NCI-H345 treated with DMSO at 0.1 percent for 48 hours (cell line): Measurements from ENCODE around the gene ZDHHC21.
A peak's percentile ranks its signal among the peaks of the same experiment; 100 is the strongest.

Source experiments
- DNase-seq: peaks from one replicate; lab custom pipeline; 2025; ENCODE audit not compliant: unreplicated experiment; lab: John Stamatoyannopoulos, UW

The ZDHHC21 gene, protein sequence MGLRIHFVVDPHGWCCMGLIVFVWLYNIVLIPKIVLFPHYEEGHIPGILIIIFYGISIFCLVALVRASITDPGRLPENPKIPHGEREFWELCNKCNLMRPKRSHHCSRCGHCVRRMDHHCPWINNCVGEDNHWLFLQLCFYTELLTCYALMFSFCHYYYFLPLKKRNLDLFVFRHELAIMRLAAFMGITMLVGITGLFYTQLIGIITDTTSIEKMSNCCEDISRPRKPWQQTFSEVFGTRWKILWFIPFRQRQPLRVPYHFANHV

GRCh38 chr9:14693251-14693861, at the start of gene ZDHHC21:
TSS of gene ZDHHC21 (minus strand) at chr9:14693432. CDS start at chr9:14674340, 19,092 bp downstream.
- DNase-seq, result peak; percentile 51

- no peak for DNase-seq
Observed at GRCh38 chr9:14741369-14741768, 48.1 kb upstream of the ZDHHC21 start.

GRCh38 chr9:14733133-14733532, 39.9 kb upstream of the ZDHHC21 start:
- DNase-seq, result no peak

GRCh38 chr9:14731294-14731981, 38.2 kb upstream of the ZDHHC21 start:
- DNase-seq, result no peak

DNA sequence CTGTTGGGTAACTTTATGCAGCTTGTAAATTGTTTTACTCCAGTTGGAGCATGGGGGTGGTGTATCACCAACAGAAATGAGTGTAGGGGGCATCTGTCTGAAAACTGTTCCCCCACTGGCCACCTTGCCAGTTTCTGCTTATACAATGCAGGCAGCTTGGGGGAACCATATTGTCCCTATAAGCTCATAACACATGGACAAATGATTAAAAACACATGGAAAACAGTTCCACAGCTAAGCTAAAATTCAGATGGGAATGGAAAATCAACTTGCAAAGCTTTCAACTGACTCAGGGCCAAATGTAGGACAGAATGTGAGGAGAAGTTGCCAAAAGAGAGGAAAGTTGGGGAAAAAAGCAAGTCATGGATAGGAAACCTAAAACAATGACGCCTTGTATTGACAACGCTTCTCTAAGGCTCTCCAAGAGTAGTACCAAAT, 37.2 kb upstream of the ZDHHC21 start:
- DNase-seq, result no peak

GRCh38 chr9:14723301-14723700, 30.1 kb upstream of the ZDHHC21 start:
- no peak for DNase-seq

- DNase-seq, result peak; percentile 57
Observed at GRCh38 chr9:14722391-14723035, 29.3 kb upstream of the ZDHHC21 start, which contains the start of gene CER1. TSS of gene CER1 (minus strand) at chr9:14722733. CDS start at chr9:14722672, 61 bp downstream.

DNA sequence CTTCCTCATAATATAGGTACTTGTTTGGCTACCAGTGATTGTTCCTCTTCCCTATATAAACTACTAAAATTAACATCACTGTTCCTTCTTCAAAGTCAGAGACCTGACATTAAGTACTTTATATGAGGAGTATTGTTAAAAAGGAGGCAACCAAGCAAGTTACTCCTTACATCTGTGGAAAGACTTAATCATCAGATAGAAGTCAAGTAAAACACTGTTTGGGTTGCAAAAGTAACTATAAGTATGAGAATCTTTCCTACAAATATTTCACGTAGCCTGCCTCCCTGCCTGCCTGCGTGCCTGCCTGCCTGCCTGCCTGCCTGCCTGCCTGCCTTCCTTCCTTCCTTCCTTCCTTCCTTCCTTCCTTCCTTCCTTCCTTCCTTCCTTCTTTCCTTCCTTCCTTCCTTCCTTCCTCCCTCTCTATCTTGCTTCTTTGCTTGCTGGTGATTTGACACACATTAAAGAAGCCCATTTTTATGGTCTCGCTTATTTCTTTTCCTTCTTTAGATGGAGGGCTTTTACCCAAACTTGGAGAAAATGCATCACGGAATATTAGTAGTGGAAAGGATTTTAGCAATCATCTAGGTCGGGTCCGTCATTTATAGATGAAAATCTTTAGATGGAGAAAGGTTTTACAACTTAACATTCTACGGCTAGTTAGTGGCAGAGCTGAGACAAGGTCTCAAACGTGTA, 26.1 kb upstream of the ZDHHC21 start:
- no peak for DNase-seq

DNA sequence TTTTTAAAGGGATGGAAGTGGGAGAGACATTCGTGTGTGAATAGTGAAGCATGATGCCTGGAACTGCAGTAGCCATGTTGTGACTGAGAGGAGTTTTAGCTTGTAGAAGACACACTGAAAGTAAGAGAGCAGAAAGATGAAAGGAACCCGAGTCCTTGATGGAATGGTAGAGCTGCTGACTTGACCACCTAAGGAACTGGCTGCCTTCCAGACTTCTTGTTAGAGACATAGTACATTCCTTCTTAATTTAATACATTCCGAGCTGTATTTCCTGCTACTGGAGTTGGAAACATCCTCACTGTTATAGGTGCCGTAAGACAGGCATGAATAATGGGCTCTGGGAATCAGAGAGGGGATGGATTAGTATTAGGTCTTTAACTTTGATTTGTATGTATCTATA, 21.9 kb upstream of the ZDHHC21 start:
- DNase-seq, result no peak

DNA sequence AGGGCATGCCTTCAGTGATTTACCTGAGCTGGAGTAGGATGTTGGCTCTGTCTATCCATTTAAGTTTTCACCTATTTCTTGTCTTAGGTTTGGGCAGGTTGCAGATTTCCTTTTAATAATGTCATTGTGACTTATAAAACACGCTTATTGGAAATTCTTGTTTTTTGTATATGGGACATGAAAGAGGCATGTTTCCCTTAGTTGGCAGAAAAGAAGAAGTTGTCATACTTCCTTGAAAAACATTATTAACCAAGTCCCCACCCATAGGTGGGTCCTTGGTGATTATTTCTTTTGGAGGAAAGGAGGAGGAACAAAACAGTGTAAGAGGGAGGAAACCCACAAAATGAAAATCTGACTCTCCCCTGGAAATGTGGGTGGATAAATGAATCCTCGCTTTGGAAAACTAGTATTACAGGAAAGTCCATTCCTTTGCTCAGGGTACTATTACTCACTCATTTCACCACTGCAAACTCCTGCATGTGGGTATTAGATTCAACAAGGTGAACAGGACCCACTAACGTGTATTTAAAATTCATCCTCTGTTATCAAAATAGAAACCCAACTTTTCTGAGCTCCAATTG, 20.0 kb upstream of the ZDHHC21 start:
- no peak for DNase-seq

DNA sequence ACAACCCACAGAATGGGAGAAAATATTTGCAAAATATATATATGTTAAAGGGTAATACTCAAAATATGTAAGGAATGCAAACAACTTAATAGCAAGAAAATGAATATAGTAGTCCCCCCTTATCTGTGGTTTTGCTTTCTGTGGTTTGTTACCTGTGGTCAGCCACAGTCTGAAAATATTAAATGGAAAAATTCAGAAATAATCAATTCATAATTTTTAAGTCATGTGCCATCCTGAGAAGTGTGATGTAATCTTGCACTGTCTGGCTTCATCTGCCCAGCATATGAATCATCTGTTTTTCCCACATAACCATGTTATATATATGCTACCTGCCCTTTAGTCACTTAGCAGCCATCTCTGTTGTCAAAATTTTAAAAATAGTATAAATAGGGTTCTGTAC, 17.6 kb upstream of the ZDHHC21 start:
- DNase-seq, result no peak

GRCh38 chr9:14706530-14707140, 13.4 kb upstream of the ZDHHC21 start:
- DNase-seq, result no peak

DNA sequence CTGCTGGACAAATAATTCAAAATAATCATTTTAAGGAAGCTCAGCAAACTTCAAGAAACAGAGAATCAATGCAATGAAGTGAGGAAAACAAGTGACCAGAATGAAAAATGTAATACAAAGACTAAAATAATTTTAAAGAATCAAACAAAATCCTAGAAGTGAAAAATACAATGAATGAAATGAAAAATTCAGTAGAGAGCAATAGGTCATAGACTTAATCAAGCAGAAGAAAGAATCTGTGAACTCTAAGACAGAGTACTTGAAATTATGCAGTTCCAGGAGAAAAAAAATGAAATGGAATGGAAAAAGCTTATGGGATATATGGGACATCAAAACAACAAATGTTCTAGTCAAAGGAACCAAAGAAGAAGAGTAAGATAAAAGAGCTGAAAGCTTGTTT, 11.8 kb upstream of the ZDHHC21 start:
- no peak for DNase-seq

- DNase-seq, result no peak
Observed at GRCh38 chr9:14704281-14704680, 11.0 kb upstream of the ZDHHC21 start.

DNA sequence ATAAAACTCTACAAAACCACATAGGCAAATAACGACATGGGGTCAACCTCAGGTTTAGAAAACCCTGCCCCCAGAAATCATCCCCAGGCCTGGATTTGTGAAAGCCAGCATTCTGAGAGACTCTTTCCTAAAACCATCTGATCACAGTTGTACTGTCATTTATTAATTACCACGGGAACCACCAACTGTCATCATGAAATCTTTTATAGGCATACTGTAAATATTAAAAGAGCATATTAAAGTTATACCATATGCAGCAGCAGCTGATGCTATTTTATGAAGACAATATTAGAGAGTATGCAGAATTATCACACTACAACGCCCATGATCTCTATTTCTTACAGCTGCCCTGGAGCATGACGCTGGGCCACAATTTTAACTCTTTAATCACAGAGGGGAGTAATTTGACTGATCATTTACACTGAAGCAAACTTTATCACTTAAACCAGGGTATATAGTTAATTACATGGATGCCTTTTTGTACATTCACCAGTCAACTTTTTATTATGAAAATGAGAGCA, 9.0 kb upstream of the ZDHHC21 start:
- DNase-seq, result no peak

- peak; percentile 41 for DNase-seq
Observed at GRCh38 chr9:14692470-14693250, 572 bp downstream of the ZDHHC21 start.

- DNase-seq, result no peak
Observed at GRCh38 chr9:14690948-14691730, 2.1 kb downstream of the ZDHHC21 start.

GRCh38 chr9:14687042-14687719, 6.1 kb downstream of the ZDHHC21 start:
- no peak for DNase-seq
